Sigmoid colon (tissue), 7 donors: Measurements from ENCODE around the gene KRTAP10-11. TPM values are rescaled to one million over a fixed set of nuclear protein-coding genes. Genes with fewer than 3 reads are reported as not detected.

Source experiments
- DNase-seq: peaks from one replicate; pipeline ENCODE4 v3.0.0-alpha.2; 2019
- H3K27ac ChIP-seq, 4 donors: fragments of 200-600 bp; sonication (generic); one replicate each; pipeline ENCODE4 v1.5.1; 2016 to 2019; ENCODE audit warnings: mild to moderate bottlenecking in 1 of 4
- H3K27me3 ChIP-seq, 3 donors: fragments of 200-600 bp; sonication (generic); one replicate each; pipeline ENCODE4 v1.5.1; 2019; ENCODE audit warnings: mild to moderate bottlenecking in 1 of 3
- H3K36me3 ChIP-seq, 4 donors: fragments of 200-600 bp; sonication (generic); one replicate each; pipeline ENCODE4 v1.5.1; 2016 to 2019
- H3K4me1 ChIP-seq, 4 donors: fragments of 200-600 bp; sonication (generic); one replicate each; pipeline ENCODE4 v1.5.1; 2017 to 2019
- H3K4me3 ChIP-seq, 4 donors: fragments of 200-600 bp; sonication (generic); one replicate each; pipeline ENCODE4 v1.5.1; 2017 to 2019; ENCODE audit warnings: mild to moderate bottlenecking in 2 of 4, moderate library complexity in 1 of 4
- H3K9me3 ChIP-seq, 4 donors: fragments of 200-600 bp in 3 of 4; sonication (generic) in 3 of 4; one replicate each; pipeline versions ENCODE4 v1.5.1 to v1.6.1; 2013 to 2019
- CTCF ChIP-seq, 4 experiments: fragments of 450-650 bp in 3 of 4; fragments of 200-600 bp in 1 of 4; IDR thresholded peaks; one replicate each; pipeline ENCODE4 v1.5.1; 2016 to 2019; ENCODE audit warnings: antibody characterized with exemption in 4 of 4, mild to moderate bottlenecking in 3 of 4, moderate library complexity in 2 of 4
- EP300 ChIP-seq, 4 donors: sonication (generic); formaldehyde crosslinking; IDR thresholded peaks; one replicate each; pipeline ENCODE4 v1.6.1; 2017; ENCODE audit warnings: antibody characterized with exemption in 4 of 4
- POLR2A ChIP-seq, 2 donors: fragments of 450-650 bp; IDR thresholded peaks; one replicate each; pipeline ENCODE4 v1.6.1; 2016; ENCODE audit warnings: antibody characterized with exemption in 2 of 2, mild to moderate bottlenecking in 2 of 2, moderate library complexity in 2 of 2
- POLR2AphosphoS5 ChIP-seq, 4 donors: sonication (generic); formaldehyde crosslinking; IDR thresholded peaks; one replicate each; pipeline ENCODE4 v1.6.1; 2017; ENCODE audit warnings: antibody characterized with exemption in 4 of 4
- WGBS, 2 donors: extraction: QIAGEN DNeasy Blood & Tissue Kit; methylation state at CpG; one replicate each; pipeline ENCODE4 v1.1.7; 2013; 5-methylcytosine and 5-hydroxymethylcytosine counted together
- intact Hi-C: fragments of 100-400 bp; cut with DNase I; formaldehyde crosslinking; loops from one replicate; pipeline ENCODE4 v1.15.1; 2023
- polyA plus RNA-seq, 3 donors: library from polyadenylated mRNA; stranded (reverse); fragments of 200-250 nt; gene quantifications; one replicate each; pipeline ENCODE4 v1.2.3, GENCODE V29; 2013
- total RNA-seq, 4 donors: library from RNA; depleted of rRNA; stranded (reverse); fragments of >200 nt; gene quantifications; one replicate each; pipeline ENCODE4 v1.1.0, GENCODE V29; 2016
- donor health status: healthy with polysubstance abuse.
- donor health status: Bipolar disorder and iron deficiency.
- donor health status: healthy.

KRTAP10-11 gene
- total and polyA plus RNA-seq, 7 donors: not detected

DNA sequence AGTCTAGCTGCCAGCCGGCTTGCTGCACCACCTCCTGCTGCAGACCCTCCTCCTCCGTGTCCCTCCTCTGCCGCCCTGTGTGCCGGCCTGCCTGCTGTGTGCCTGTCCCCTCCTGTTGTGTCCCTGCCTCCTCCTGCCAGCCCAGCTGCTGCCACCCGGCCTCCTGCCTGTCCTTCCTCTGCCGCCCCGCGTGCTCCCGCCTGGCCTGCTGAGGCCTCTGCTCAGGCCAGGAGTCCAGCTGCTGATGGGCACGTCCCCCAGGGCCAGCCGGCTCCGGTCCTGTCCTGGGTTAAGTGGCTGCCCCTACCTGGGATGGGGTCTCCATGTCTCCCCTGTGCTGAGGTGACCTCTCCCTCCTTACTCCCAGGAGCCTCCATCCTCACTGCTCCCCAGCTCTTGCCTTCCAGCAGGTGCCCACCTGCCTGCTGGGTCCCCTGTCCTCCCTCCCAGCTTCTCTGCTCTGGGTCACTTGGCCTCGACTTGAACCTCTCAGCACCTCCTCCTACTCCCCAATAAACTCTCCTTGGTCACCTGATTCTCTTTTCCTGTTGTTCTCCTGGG, 33.5 kb upstream of the KRTAP10-11 start:
- no peak for TF ChIP-seq POLR2AphosphoS5 (IDR thresholded peaks at IDR 0.05)
- TF ChIP-seq POLR2A (IDR thresholded peaks at IDR 0.05): no peak
- no peak for TF ChIP-seq CTCF (IDR thresholded peaks at IDR 0.05)
- no peak for TF ChIP-seq EP300 (IDR thresholded peaks at IDR 0.05)
- no peaks in the 10 kb centered on the region for H3K36me3 ChIP-seq
- H3K4me1 ChIP-seq: no peaks in the 10 kb centered on the region
- peak; percentile 60 for DNase-seq
- H3K27ac ChIP-seq: no peak overlapping the region
- H3K9me3 ChIP-seq: peaks cover 0 to 17% (median 2%) of the 10 kb centered on the region in 4 donors
- intact Hi-C loops: no loop called here
- H3K4me3 ChIP-seq: no peak overlapping the region
- peaks cover 0 to 23% (median 9%) of the 10 kb centered on the region in 3 donors for H3K27me3 ChIP-seq
- WGBS, 2 donors: 75 to 84% methylated on average over 13 of the region's 13 CpGs

DNA sequence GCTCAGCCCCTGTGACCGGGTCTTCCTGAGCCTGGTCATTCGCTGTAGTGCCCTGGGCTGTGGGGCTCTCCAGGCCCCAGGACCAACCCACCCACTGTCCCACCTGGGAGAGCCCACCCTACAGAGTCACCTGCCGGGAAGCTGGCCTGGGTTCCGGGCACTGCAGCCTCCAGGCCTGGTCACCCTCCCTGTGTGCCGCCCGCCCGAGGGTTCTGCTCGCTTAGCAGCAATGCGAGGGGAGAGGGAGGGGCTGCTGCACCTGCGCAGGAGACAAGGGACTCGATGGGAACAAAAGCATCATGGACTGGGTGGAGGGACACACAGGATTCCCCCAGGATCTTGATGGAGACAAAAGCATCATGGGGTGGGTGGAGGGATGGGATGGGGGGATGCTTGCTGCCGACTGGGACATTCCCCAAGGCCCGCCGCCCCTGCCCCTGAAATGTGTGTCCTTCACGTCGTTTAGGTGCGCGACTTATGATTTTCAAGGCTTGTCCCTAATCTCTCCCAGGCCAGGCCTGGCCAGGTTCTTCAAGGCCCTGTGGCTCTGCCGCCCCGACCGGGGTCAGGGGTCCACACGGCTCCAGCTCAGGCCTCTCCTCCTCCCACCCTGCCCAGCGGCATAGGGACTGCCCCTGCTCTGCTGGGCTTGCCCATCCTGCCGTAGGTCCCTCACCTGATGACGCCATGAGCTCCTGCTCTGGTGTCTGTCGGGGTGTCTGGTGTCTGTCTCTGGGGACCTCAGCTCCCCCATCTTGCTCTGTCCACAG, 32.6 kb upstream of the KRTAP10-11 start:
- intact Hi-C loops: no loop called here
- H3K36me3 ChIP-seq: no peaks in the 10 kb centered on the region
- 87 to 88% methylated on average over 26 of the region's 26 CpGs for WGBS, 2 donors
- no peak overlapping the region for H3K4me3 ChIP-seq
- no peak for DNase-seq
- no peaks in the 10 kb centered on the region for H3K4me1 ChIP-seq
- no peak for TF ChIP-seq POLR2A (IDR thresholded peaks at IDR 0.05)
- TF ChIP-seq CTCF (IDR thresholded peaks at IDR 0.05): no peak
- TF ChIP-seq EP300 (IDR thresholded peaks at IDR 0.05): no peak
- no peak for TF ChIP-seq POLR2AphosphoS5 (IDR thresholded peaks at IDR 0.05)
- peaks cover 0 to 17% (median 2%) of the 10 kb centered on the region in 4 donors for H3K9me3 ChIP-seq
- H3K27me3 ChIP-seq: peaks cover 0 to 23% (median 9%) of the 10 kb centered on the region in 3 donors
- H3K27ac ChIP-seq: no peak overlapping the region

GRCh38 chr21:44614161-44614631, 32.0 kb upstream of the KRTAP10-11 start:
- no peaks in the 10 kb centered on the region for H3K36me3 ChIP-seq
- TF ChIP-seq POLR2AphosphoS5 (IDR thresholded peaks at IDR 0.05): no peak
- no peak for TF ChIP-seq EP300 (IDR thresholded peaks at IDR 0.05)
- TF ChIP-seq POLR2A (IDR thresholded peaks at IDR 0.05): no peak
- no peak for TF ChIP-seq CTCF (IDR thresholded peaks at IDR 0.05)
- no peak overlapping the region for H3K4me3 ChIP-seq
- H3K9me3 ChIP-seq: peaks cover 0 to 15% (median 2%) of the 10 kb centered on the region in 4 donors
- H3K27me3 ChIP-seq: peaks cover 0 to 23% (median 9%) of the 10 kb centered on the region in 3 donors
- 82 to 83% methylated on average over 20 of the region's 20 CpGs for WGBS, 2 donors
- H3K27ac ChIP-seq: no peak overlapping the region
- intact Hi-C loops: no loop called here
- no peak for DNase-seq
- H3K4me1 ChIP-seq: no peaks in the 10 kb centered on the region

- 83 to 90% methylated on average over 28 of the region's 28 CpGs for WGBS, 2 donors
- peaks cover 0 to 23% (median 9%) of the 10 kb centered on the region in 3 donors for H3K27me3 ChIP-seq
- intact Hi-C loops: no loop called here
- peaks cover 0 to 13% (median 3%) of the 10 kb centered on the region in 4 donors for H3K9me3 ChIP-seq
- H3K4me1 ChIP-seq: no peaks in the 10 kb centered on the region
- TF ChIP-seq POLR2A (IDR thresholded peaks at IDR 0.05) (no peak), POLR2AphosphoS5 (IDR thresholded peaks at IDR 0.05) (no peak), CTCF (IDR thresholded peaks at IDR 0.05) (no peak), EP300 (IDR thresholded peaks at IDR 0.05) (no peak)
- H3K36me3 ChIP-seq: no peaks in the 10 kb centered on the region
- DNase-seq: no peak
- no peak overlapping the region for H3K27ac ChIP-seq
- no peak overlapping the region for H3K4me3 ChIP-seq
Measured at GRCh38 chr21:44614961-44615391, 31.2 kb upstream of the KRTAP10-11 start.
